ENCODE results near the gene CSK. TPM values are rescaled to one million over a fixed set of nuclear protein-coding genes. Genes with fewer than 3 reads are reported as not detected.

Gene CSK
- total and polyA plus RNA-seq, 2 of the 8 experiments (the other 6 are each of a cell fraction or from before 2014, with no cell fraction given): 13.7 to 50.2 TPM

- Histone ChIP-seq H3K23ac (ENCODE audit: insufficient read length) (no peak overlapping the region), H3K27ac (ENCODE audit: low read depth, low read length) (no peak overlapping the region), H3K18ac (ENCODE audit: extremely low read depth, low read length) (no peak overlapping the region), H3K4ac (replicated peaks; ENCODE audit: insufficient read length, low read depth, low read length) (no peak overlapping the region), H2BK20ac (ENCODE audit: low read length) (no peak overlapping the region), H4K8ac (ENCODE audit: extremely low read depth, insufficient read depth, low read length) (no peak overlapping the region), H3K79me2 (ENCODE audit: control insufficient read depth in 1 of 2, insufficient read depth in 2 of 2, low read length in 2 of 2) (no peaks in the 10 kb centered on the region), H3K4me1 (replicated peaks in 1 of 4; ENCODE audit: control insufficient read depth in 3 of 4, insufficient read depth in 4 of 4, low read length in 3 of 4) (peaks cover 0 to 13% (median 8%) of the 10 kb centered on the region in 4 experiments; a peak in 6 of 7 replicates), H4K20me1 (replicated peaks in 1 of 2; ENCODE audit: control insufficient read depth in 1 of 2, insufficient read depth in 2 of 2, low read length in 2 of 2) (peaks cover 2 to 4% of the 10 kb centered on the region in 2 experiments), H2AFZ (ENCODE audit: low read length) (no peak overlapping the region), H3K4me2 (ENCODE audit: insufficient read depth in 1 of 2, low read depth in 2 of 2, low read length in 2 of 2) (peak overlapping the region; percentile 75 to 82; a peak in 3 of 4 replicates), H3K9me3 (ENCODE audit: insufficient read depth in 2 of 2, low read depth in 1 of 2, low read length in 1 of 2) (no peaks in the 10 kb centered on the region), H2BK15ac (ENCODE audit: low read length) (no peak overlapping the region), H2BK5ac (ENCODE audit: low read depth, low read length) (no peak overlapping the region), H3K56ac (replicated peaks; ENCODE audit: insufficient read length, low read depth, low read length) (no peak overlapping the region), H4K91ac (replicated peaks; ENCODE audit: insufficient read length, low read length) (no peak overlapping the region), H3K9ac (replicated peaks in 1 of 4; ENCODE audit: extremely low read depth in 1 of 4, low read depth in 3 of 4, low read length in 3 of 4) (peak overlapping the region in 1 of 4 experiments; percentile 85; a peak in 2 of 7 replicates), H2BK120ac (replicated peaks; ENCODE audit: low read depth, low read length) (no peak overlapping the region), H4K5ac (ENCODE audit: insufficient read length, low read depth, low read length) (no peak overlapping the region), H2AK5ac (ENCODE audit: low read depth, low read length) (no peak overlapping the region), H3K14ac (ENCODE audit: insufficient read length) (no peak overlapping the region), H3K27me3 (replicated peaks in 1 of 4; ENCODE audit: control insufficient read depth in 3 of 4, extremely low read depth in 1 of 4, insufficient read depth in 3 of 4, low read length in 3 of 4) (no peaks in the 10 kb centered on the region), H3K4me3 (ENCODE audit: extremely low read depth in 1 of 4, insufficient read depth in 2 of 4, low read depth in 3 of 4, low read length in 4 of 4) (peak overlapping the region in 2 of 4 experiments; percentile 89 to 92; a peak in 4 of 8 replicates), H3K23me2 (ENCODE audit: low read depth, low read length) (peaks cover 7% of the 10 kb centered on the region; the same call in 1 of the 2 replicates), H2BK12ac (ENCODE audit: low read depth, low read length) (no peak overlapping the region), H3K79me1 (ENCODE audit: low read depth, low read length) (0 out of 2 replicates have a peak, but pooled peaks cover 2% of the 10 kb centered on the region), H3K36me3 (ENCODE audit: control insufficient read depth in 2 of 4, insufficient read depth in 4 of 4, low read length in 3 of 4) (peaks cover 3 to 18% (median 9%) of the 10 kb centered on the region in 4 experiments; a peak in 6 of 8 replicates)
- DNase-seq (ENCODE audit: low read depth in 1 of 2, low spot score in 2 of 2) (no peak), FAIRE-seq (no peak)
- POLR2A ChIA-PET (ENCODE audit: partially characterized antibody): interaction anchor here (0.8 to 4.1 kb wide), 6 partner anchors 11 to 63 kb away, joined by 3 to 23 read pairs (median 4); partner anchors contain the start of gene FAM219B
- CTCF ChIA-PET (ENCODE audit: partially characterized antibody): interaction anchor here (0.7 to 2.5 kb wide), 16 partner anchors 8 to 106 kb away, joined by 3 to 24 read pairs (median 6); no protein-coding TSS in a partner anchor
- WGBS, 2 experiments (ENCODE audit: extremely low coverage in 1 of 2, insufficient coverage in 1 of 2, insufficient read length in 1 of 2, insufficient replicate concordance in 2 of 2, low coverage in 1 of 2, low lambda C conversion rate in 2 of 2, missing lambda C conversion rate in 1 of 2): 83% methylated on average over 12 of the region's 12 CpGs; no CpG with 5 or more reads in 1 of the 2 experiments
- TF ChIP-seq RBBP5 (IDR thresholded peaks at IDR 0.05; ENCODE audit: borderline replicate concordance, low read depth, low read length) (no peak), ZNF274 (IDR thresholded peaks at IDR 0.05; ENCODE audit: borderline replicate concordance, extremely low read depth, low read length) (no peak), CBX8 (IDR thresholded peaks at IDR 0.05; ENCODE audit: borderline replicate concordance, low read depth, low read length) (no peak), SP2 (IDR thresholded peaks at IDR 0.05; ENCODE audit: low read length) (no peak), NANOG (IDR thresholded peaks at IDR 0.05; ENCODE audit: insufficient read depth, low read depth, low read length, poor library complexity, severe bottlenecking) (no peak), PHF8 (conservative IDR thresholded peaks at IDR 0.05; ENCODE audit: low read depth, low read length) (no peak), HDAC2 (IDR thresholded peaks at IDR 0.05; ENCODE audit: borderline replicate concordance in 1 of 2, low read depth in 2 of 2, low read length in 2 of 2) (no peak), POU5F1 (IDR thresholded peaks at IDR 0.05; ENCODE audit: low read depth, low read length) (no peak), BACH1 (IDR thresholded peaks at IDR 0.05; ENCODE audit: low read length) (no peak), MAX (IDR thresholded peaks at IDR 0.05) (no peak), SUZ12 (IDR thresholded peaks at IDR 0.05; ENCODE audit: low read length) (no peak), GABPA (IDR thresholded peaks at IDR 0.05; ENCODE audit: borderline replicate concordance, insufficient read depth, low read length) (no peak), BRCA1 (IDR thresholded peaks at IDR 0.05; ENCODE audit: low read depth, low read length) (no peak)
These were observed 62.0 kb downstream of the CSK start for GRCh38 chr15:74843891-74844299.
